Activated CD4-positive, CD25-positive, alpha-beta regulatory T cell treated with anti-CD3 and anti-CD28 coated beads, Interleukin-2, amount 50 U/mL, for 24 hours (primary cell): ENCODE data around the gene FILIP1L.
"Not testable (repeated sequence)": the region's sequence is repeated elsewhere in the genome, so short reads cannot be mapped to it uniquely, and the experiment has no call there.

ENCODE experiments used
- ATAC-seq, 2 donors: fragments of 150-1000 bp; cut with Tn5 transposase; one replicate each; pipeline ENCODE4 v1.10.0; 2021; ENCODE audit warnings: mild to moderate bottlenecking in 1 of 2, moderate library complexity in 1 of 2

FILIP1L gene

GRCh38 chr3:100073049-100073713 is 41.1 kb downstream of the FILIP1L start:
- no peak for ATAC-seq

- ATAC-seq: peak; percentile 77
These were observed 41.8 kb downstream of the FILIP1L start for GRCh38 chr3:100072326-100073048.

GRCh38 chr3:100069472-100069871 is 44.8 kb downstream of the FILIP1L start:
- no peak for ATAC-seq

- peak; percentile 77 to 82 for ATAC-seq
These were observed 45.5 kb downstream of the FILIP1L start for GRCh38 chr3:100068826-100069225.

GRCh38 chr3:100067589-100067988 is 46.7 kb downstream of the FILIP1L start:
- ATAC-seq: no peak

- ATAC-seq: no peak
These were observed 50.3 kb downstream of the FILIP1L start for GRCh38 chr3:100063929-100064461.

GRCh38 chr3:100062665-100063064 is 51.6 kb downstream of the FILIP1L start:
- ATAC-seq: no peak

- ATAC-seq: no peak
These were observed 53.4 kb downstream of the FILIP1L start for GRCh38 chr3:100060685-100061484.

- ATAC-seq: no peak
These were observed 54.8 kb downstream of the FILIP1L start for GRCh38 chr3:100059472-100059871.

- ATAC-seq: no peak
These were observed 56.4 kb downstream of the FILIP1L start for GRCh38 chr3:100057716-100058575.

GRCh38 chr3:100053951-100054620 is 60.2 kb downstream of the FILIP1L start:
- ATAC-seq: no peak

GRCh38 chr3:100051513-100051912 is 62.8 kb downstream of the FILIP1L start:
- not testable (repeated sequence) for ATAC-seq

GRCh38 chr3:100048248-100048647 is 66.1 kb downstream of the FILIP1L start:
- ATAC-seq: no peak

GRCh38 chr3:100047455-100048141 is 66.7 kb downstream of the FILIP1L start:
- peak; percentile 72 to 86 for ATAC-seq

- no peak for ATAC-seq
These were observed 67.3 kb downstream of the FILIP1L start for GRCh38 chr3:100046986-100047385.

GRCh38 chr3:100045696-100046095 is 68.6 kb downstream of the FILIP1L start:
- no peak for ATAC-seq

GRCh38 chr3:100044369-100044768 is 69.9 kb downstream of the FILIP1L start:
- no peak for ATAC-seq

GRCh38 chr3:100043271-100043670 is 71.0 kb downstream of the FILIP1L start:
- ATAC-seq: no peak

- no peak for ATAC-seq
These were observed 71.9 kb downstream of the FILIP1L start for GRCh38 chr3:100042166-100042981.

- no peak for ATAC-seq
These were observed 73.0 kb downstream of the FILIP1L start for GRCh38 chr3:100041328-100041749.
